Dendritic cell treated with granulocyte-macrophage colony-stimulating factor and Interleukin-4, amounts not matched to agents 40 ng/mL and 50 ng/mL, for 4 days (primary cell): ENCODE measurements around the gene RND3.

ENCODE experiments used
- H3K27ac Mint-ChIP-seq: one replicate; pipeline ENCODE4 v1.8.0; 2022; ENCODE audit warnings: mild to moderate bottlenecking, mixed read lengths
- H3K27me3 Mint-ChIP-seq: one replicate; pipeline ENCODE4 v1.8.0; 2022; ENCODE audit warnings: mild to moderate bottlenecking, mixed read lengths
- H3K36me3 Mint-ChIP-seq: one replicate; pipeline ENCODE4 v1.8.0; 2022; ENCODE audit warnings: low read depth, mixed read lengths
- H3K4me1 Mint-ChIP-seq: one replicate; pipeline ENCODE4 v1.8.0; 2022; ENCODE audit warnings: low read depth, mixed read lengths
- H3K4me3 Mint-ChIP-seq: one replicate; pipeline ENCODE4 v1.8.0; 2022; ENCODE audit warnings: mild to moderate bottlenecking, moderate library complexity, mixed read lengths
- H3K9me3 Mint-ChIP-seq: one replicate; pipeline ENCODE4 v1.8.0; 2022; ENCODE audit warnings: mixed read lengths
- intact Hi-C: fragments of 100-400 bp; cut with micrococcal nuclease; formaldehyde crosslinking; loops from one replicate; pipeline ENCODE4 v1.15.0; 2022

The RND3 gene

DNA sequence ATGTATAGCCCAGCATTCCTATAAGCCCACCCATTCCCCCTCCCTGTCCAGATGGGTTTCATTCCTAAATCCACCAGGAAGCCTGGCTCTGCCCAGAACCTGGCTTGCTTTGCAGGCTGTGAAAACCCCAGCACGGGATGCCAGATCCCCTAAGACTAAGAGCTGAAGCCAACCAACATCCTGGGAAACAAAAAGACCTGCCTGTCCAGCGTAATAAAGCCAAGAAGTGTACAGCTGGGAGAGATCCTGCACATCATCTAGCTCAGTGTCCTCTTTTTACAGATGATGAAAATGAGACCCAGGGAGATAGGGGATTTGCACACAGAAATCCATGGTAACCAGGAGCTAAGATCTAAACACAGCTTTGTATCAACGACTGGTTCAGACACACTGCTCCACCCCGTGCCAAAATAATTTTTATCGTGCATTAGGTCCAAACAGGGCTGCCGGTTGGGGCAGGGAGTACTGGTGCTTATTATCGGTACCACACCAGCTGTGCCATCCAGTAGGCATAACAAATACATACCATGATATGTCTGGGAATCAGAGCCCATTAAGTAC, 2.9 kb downstream of the RND3 start:
- Mint-ChIP-seq H3K27me3 (peaks cover 45% of the 10 kb centered on the region), H3K36me3 (no peaks in the 10 kb centered on the region)

DNA sequence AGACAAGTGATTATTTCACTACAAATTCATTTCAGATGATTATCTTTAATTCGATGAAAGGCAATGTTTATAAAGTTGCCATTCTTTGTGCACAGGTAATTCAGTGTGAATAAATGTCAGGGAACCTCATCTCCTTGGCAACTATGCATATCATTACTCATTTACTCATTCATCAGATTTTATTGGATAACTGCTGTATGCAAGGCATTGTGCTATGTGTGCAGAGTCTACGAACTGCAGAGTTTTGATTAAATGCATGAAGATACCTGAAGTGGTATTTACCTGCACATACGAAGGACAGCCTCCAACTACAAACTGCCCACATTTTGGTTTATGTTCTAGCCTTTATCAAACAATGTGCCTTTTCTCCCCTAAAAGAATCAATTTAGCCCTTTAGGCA, 3.5 kb downstream of the RND3 start:
- H3K9me3 Mint-ChIP-seq: no peaks in the 10 kb centered on the region
- no peak overlapping the region for H3K4me3 Mint-ChIP-seq
- H3K36me3 Mint-ChIP-seq: no peaks in the 10 kb centered on the region
- H3K27me3 Mint-ChIP-seq: peaks cover 45% of the 10 kb centered on the region
- H3K27ac Mint-ChIP-seq: no peak overlapping the region
- peaks cover 16% of the 10 kb centered on the region for H3K4me1 Mint-ChIP-seq
- intact Hi-C loops: no loop called here

More for the DNA sequence above, 2.9 kb downstream of the RND3 start:
- Mint-ChIP-seq H3K27ac (no peak overlapping the region), H3K4me1 (peaks cover 16% of the 10 kb centered on the region), H3K4me3 (no peak overlapping the region), H3K9me3 (no peaks in the 10 kb centered on the region)
- intact Hi-C loops: no loop called here

DNA sequence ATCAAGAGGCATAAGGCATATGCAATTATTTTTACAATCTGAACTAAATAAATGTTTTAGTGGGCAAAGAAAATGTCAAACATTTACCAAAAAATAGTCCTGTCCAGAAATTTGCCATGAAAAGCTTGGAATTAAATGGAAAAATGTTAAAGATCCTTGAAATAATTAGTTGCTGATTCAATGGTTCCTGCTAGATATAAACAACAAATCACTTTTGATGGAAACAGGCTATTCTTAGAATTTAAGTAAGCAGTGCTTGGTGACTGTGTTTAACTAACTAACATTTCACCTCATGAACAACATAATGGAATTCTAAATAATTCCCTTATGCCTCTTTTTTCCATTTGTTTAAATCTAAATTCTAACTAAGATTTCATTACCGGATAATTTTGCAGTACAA, 3.9 kb downstream of the RND3 start:
- H3K27ac Mint-ChIP-seq: no peak overlapping the region
- H3K27me3 Mint-ChIP-seq: peaks cover 42% of the 10 kb centered on the region
- no peaks in the 10 kb centered on the region for H3K36me3 Mint-ChIP-seq
- H3K9me3 Mint-ChIP-seq: no peaks in the 10 kb centered on the region
- peaks cover 16% of the 10 kb centered on the region for H3K4me1 Mint-ChIP-seq
- no peak overlapping the region for H3K4me3 Mint-ChIP-seq
- intact Hi-C loops: no loop called here

DNA sequence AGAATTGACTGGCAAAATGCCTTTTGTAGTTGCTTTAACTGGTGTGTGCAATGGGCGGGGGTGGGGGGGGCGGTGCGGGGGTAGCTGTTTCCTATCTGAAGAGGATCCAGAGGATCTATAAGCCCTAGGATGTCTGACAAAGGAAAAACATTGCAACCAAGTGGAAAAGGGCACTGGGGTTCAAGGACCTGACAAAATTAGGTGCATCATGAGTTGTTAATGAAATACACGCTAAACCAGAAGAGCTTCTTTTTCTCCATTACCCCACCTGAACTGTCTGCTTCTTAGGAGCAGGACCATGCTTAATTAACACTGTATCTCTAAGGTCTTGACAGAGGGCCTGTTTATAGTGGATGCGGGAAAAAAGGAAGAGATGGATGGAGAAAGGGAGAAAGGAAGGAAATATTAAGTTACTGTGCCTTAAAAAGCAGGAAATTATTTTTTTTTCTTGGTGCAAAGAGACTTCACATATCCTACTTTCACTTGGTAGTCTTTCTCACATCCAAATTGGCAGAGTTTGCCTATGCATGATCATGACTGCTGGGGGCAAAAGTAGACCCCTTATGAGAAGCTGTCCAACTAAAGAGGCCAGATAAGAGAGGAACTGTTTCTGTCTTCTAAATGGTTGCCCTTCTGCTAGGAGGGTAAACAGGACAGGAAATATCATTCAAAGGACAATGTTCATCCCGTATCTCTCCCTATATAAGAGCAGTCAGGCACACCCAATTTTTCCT, 4.6 kb downstream of the RND3 start:
- no peaks in the 10 kb centered on the region for H3K9me3 Mint-ChIP-seq
- intact Hi-C loops: no loop called here
- H3K4me3 Mint-ChIP-seq: no peak overlapping the region
- no peak overlapping the region for H3K27ac Mint-ChIP-seq
- H3K27me3 Mint-ChIP-seq: peaks cover 39% of the 10 kb centered on the region
- H3K4me1 Mint-ChIP-seq: peaks cover 16% of the 10 kb centered on the region
- H3K36me3 Mint-ChIP-seq: no peaks in the 10 kb centered on the region

DNA sequence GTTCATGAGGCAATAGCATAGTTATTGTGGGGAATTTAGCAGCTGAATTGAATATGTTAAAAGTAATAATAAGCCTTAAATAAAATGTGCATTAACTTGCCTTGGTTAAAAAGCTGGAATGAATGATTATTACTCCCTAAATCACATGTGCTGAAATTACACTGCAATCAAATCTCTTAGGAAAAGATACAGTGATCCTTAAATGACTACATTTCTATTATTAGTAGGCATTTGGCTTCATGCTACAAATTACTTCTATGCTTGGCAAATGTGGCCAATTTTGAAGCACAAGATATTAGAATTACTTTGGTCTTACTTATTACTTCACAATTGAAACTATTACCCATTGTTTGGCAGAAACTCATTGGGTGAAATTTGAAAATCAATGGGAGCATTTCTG, 5.4 kb downstream of the RND3 start:
- H3K36me3 Mint-ChIP-seq: no peaks in the 10 kb centered on the region
- H3K4me3 Mint-ChIP-seq: no peak overlapping the region
- H3K9me3 Mint-ChIP-seq: no peaks in the 10 kb centered on the region
- intact Hi-C loops: no loop called here
- peaks cover 16% of the 10 kb centered on the region for H3K4me1 Mint-ChIP-seq
- H3K27me3 Mint-ChIP-seq: peaks cover 33% of the 10 kb centered on the region
- no peak overlapping the region for H3K27ac Mint-ChIP-seq

DNA sequence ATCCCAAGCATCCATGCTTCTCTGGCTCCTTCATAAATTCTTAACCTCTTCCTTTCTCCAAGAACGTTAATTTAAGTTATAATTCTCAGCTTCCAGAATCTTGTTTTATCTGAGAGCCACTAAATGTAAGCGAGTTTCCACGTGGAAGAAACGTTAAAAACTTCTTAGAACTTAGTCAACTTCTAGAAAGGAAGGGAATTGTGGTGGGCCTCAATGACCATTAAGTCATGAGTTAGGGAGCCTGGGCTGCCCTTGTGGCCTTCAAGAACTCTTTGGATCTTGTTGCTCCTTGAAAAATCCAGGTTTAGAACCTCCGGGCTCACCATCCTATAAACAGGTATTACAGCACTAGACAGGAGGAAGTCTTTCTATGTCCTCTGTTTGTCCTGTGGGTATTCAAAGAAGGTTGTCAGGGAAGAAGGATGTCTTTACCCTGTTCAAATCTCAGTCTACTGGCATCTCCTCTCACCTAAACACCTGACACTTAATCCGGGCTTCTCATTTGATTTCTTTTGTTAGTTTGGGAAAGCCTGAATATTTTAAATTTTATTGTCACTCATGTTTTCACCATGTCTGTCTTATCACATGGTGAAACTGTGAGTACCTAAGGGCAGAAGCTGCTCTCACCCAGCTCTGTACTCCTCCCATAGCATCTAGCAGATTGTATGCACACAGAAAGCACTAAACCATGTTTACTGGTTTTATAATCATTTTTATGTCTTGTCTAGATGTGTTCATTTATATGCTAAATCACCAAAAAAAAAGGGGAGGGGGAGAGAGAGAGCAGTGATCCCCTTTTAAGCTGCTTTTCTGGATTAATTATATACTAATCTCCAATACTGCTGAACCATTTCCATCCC, 6.3 kb downstream of the RND3 start:
- Mint-ChIP-seq H3K9me3 (no peaks in the 10 kb centered on the region), H3K36me3 (no peaks in the 10 kb centered on the region)

DNA sequence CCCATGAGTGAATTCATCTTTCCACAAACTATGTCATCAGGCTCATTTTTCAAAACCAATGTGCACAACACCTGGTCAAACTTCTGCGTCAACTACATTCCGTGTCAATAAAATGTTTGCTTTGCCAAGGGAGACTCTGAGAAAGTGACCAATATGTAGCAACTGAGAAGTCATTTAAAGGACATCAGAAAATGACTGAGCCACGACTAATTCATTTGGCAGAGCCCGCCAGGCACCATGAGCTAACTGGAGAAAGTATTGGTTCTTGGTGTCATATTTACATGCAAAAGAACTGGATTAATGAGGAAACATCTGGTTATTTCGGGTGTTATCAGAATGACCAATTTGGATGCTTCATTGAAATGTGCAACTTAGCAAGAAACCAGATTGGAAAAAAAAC, 7.2 kb downstream of the RND3 start:
- Mint-ChIP-seq H3K9me3 (no peaks in the 10 kb centered on the region), H3K27ac (no peak overlapping the region), H3K36me3 (no peaks in the 10 kb centered on the region), H3K4me3 (no peak overlapping the region), H3K27me3 (peaks cover 15% of the 10 kb centered on the region), H3K4me1 (no peaks in the 10 kb centered on the region)
- intact Hi-C loops: no loop called here

More for the DNA sequence above, 6.3 kb downstream of the RND3 start:
- H3K4me1 Mint-ChIP-seq: peaks cover 8% of the 10 kb centered on the region
- peaks cover 24% of the 10 kb centered on the region for H3K27me3 Mint-ChIP-seq
- H3K4me3 Mint-ChIP-seq: no peak overlapping the region
- intact Hi-C loops: no loop called here
- no peak overlapping the region for H3K27ac Mint-ChIP-seq

DNA sequence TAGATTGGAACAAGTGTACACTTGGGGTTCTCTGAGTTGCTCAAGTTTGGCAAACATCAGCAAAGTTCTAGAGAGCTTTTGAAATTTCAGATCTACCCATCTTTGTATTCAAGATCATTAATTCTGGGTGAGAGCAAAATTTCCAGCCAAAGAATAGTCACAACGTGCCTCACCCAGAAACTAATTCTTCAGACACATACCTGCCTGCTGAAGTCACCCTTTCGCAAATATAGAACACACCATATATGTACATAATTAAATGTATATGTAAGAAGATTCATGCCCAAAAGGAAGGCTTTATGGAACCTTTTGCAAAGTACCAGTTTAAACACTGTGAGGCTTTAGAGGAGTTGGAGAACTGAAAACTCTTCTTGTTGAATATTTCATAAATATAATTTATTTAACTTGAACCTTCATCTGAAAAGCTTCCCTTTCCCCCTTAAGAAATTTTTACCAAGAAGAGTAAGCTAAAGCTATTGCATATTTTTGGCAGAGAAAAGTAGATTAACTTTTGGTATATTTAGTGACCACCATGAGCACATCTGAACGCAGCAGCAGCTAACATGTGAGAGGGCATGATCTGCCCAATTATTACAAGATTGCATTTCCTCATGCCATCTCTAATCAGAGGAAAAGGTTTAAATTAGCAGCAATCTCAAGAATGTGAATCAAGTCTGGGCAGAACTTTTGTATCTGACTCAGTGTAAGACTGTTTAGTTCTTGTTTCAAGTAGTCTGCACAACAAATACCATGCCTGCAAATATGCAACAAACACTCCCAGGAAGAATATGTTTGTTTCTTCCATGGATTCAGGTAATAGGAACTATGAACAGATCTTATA, 8.2 kb downstream of the RND3 start:
- Mint-ChIP-seq H3K4me1 (no peaks in the 10 kb centered on the region), H3K4me3 (no peak overlapping the region), H3K27ac (no peak overlapping the region), H3K27me3 (peaks cover 5% of the 10 kb centered on the region), H3K36me3 (no peaks in the 10 kb centered on the region), H3K9me3 (no peaks in the 10 kb centered on the region)
- intact Hi-C loops: no loop called here

DNA sequence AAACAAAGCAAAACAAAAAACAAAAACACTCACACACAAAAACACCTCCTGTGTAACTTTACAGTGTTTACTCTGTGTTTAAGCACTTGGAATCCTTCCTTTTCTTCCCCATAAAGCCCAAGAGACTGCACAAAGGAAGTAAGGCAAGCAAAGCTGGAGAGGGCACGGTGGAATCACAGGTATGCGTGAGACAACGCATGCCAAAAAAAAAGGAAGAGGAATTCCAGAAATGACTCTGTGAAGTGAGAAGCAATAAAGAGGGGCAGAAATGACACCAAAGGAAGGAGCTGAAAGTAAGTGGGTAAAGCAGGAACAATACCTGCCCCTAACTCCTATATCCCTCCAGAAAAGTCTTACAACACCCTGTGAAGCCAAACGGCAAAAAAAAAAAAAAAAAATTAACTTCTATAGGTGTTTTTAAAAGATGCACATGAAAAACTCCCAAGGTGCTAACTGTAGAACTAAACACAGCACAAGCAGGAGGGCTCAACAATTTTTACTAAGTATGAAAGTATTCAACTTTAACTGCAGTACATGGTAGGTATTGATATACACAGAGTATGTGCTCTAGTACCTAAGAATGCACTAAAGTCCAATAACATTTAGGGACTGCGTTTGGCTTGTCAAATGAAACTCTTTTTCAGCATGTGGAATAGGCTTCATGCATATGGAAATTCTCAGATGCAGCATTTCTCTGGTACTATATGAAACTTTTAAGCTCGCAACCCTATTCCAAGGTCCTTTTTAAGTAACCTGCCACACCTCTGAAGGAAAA, 9.1 kb downstream of the RND3 start:
- intact Hi-C loops: no loop called here

DNA sequence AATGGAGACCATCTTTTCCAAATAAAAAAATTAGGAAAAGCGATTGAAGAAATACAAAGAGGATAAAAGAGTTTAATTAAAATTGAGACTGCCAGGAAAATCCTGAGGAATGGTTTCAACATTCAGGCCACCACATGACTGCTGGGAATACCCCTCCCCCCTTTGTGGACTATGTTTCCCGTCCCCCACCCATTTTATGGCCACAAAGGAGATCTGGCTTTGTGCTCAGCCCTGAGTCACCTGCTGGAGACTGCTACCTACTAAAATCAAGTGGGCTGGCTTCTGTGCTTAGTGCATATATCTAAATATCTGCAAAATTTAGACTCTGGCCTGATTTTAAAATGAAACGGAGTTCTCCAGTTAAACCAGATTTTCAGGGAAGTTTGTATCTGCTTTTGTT, 10.1 kb downstream of the RND3 start:
- Mint-ChIP-seq H3K4me1 (no peaks in the 10 kb centered on the region), H3K9me3 (no peaks in the 10 kb centered on the region), H3K4me3 (no peak overlapping the region), H3K36me3 (no peaks in the 10 kb centered on the region), H3K27me3 (no peaks in the 10 kb centered on the region), H3K27ac (no peak overlapping the region)
- intact Hi-C loops: no loop called here

More for the DNA sequence above, 9.1 kb downstream of the RND3 start:
- Mint-ChIP-seq H3K27me3 (peaks cover under 1% of the 10 kb centered on the region), H3K9me3 (no peaks in the 10 kb centered on the region), H3K36me3 (no peaks in the 10 kb centered on the region), H3K4me3 (no peak overlapping the region), H3K4me1 (no peaks in the 10 kb centered on the region), H3K27ac (no peak overlapping the region)

DNA sequence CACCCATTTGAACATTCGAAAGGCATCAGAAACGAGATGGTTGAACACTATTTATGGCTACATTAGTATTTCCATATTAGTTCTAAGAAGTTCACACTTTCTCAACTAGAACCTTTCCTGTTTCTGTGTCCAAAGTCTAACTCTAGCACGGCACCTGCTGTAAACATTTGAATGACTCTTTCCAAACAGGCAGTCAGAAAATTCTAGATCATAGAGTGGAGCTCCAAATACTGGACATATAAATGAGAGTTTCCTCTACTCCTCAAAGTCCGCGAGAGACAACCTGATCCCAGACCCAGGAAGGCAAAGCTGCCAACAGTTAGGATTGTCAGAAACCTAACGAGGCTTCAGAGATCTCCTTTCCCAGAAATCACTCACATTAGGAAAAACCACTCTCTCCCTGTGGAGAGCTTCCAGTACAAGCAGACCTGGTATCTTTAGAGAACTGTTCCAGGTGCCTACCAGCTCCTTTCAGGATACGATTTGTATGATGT, 10.6 kb downstream of the RND3 start:
- Mint-ChIP-seq H3K36me3 (no peaks in the 10 kb centered on the region), H3K4me1 (no peaks in the 10 kb centered on the region), H3K4me3 (no peak overlapping the region), H3K27me3 (no peaks in the 10 kb centered on the region), H3K9me3 (no peaks in the 10 kb centered on the region), H3K27ac (no peak overlapping the region)
- intact Hi-C loops: no loop called here

DNA sequence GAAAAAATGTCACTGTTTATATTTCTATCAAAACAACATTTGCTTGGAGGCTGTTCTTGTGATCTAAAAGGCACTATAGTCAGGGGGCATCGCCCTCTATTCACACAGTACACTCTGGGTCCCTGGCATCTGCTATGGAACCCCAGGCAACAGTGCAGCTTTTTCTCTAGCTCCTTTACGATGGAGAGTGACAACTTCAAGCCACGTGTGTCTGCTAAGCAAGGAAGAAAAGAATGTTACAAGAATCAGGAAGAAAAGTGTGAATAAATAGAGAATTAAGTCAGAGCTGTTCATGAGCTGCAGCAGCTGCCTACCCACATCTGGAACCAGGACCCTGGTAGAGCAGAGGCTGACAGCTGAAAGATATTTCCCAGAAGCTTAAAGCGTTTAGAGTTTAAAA, 11.2 kb downstream of the RND3 start:
- H3K4me1 Mint-ChIP-seq: no peaks in the 10 kb centered on the region

More for the DNA sequence above, 11.2 kb downstream of the RND3 start:
- intact Hi-C loops: no loop called here
- Mint-ChIP-seq H3K36me3 (no peaks in the 10 kb centered on the region), H3K4me3 (no peak overlapping the region), H3K27me3 (no peaks in the 10 kb centered on the region), H3K27ac (no peak overlapping the region), H3K9me3 (no peaks in the 10 kb centered on the region)
